Lower lobe of right lung (tissue), 2 donors: ENCODE measurements around the gene HOXB3. TPM values are rescaled to one million over a fixed set of nuclear protein-coding genes. Genes with fewer than 3 reads are reported as not detected.

Experiments
- ATAC-seq, 2 donors: fragments of 200-7000 bp; cut with Tn5 transposase; one replicate each; pipeline ENCODE4 v1.9.1; 2020 to 2022; ENCODE audit warnings: mild to moderate bottlenecking in 2 of 2, moderate library complexity in 2 of 2
- DNase-seq: peaks from one replicate; pipeline ENCODE4 v3.0.0-alpha.2; 2020
- H3K27ac ChIP-seq: fragments of 200-600 bp; one replicate; pipeline ENCODE4 v1.8.0; 2022
- H3K27me3 ChIP-seq: fragments of 200-600 bp; one replicate; pipeline ENCODE4 v1.8.0; 2022; ENCODE audit warnings: low read depth
- H3K36me3 ChIP-seq: fragments of 200-600 bp; one replicate; pipeline ENCODE4 v1.8.0; 2022; ENCODE audit warnings: mild to moderate bottlenecking
- H3K4me1 ChIP-seq: fragments of 200-600 bp; one replicate; pipeline ENCODE4 v1.8.0; 2022
- H3K4me3 ChIP-seq: fragments of 200-600 bp; one replicate; pipeline ENCODE4 v1.8.0; 2022; ENCODE audit warnings: mild to moderate bottlenecking
- H3K9me3 ChIP-seq: fragments of 200-600 bp; one replicate; pipeline ENCODE4 v1.8.0; 2022
- CTCF ChIP-seq: fragments of 200-600 bp; IDR thresholded peaks from one replicate; pipeline ENCODE4 v1.8.0; 2022; ENCODE audit warnings: antibody characterized with exemption, mild to moderate bottlenecking
- intact Hi-C: fragments of 100-400 bp; cut with DNase I; formaldehyde crosslinking; loops from one replicate; pipeline ENCODE4 v1.11.0; 2022
- total RNA-seq: library from RNA; stranded (reverse); fragmentation: NEBNext Ultra II Directional; extraction: Animal tissue kit (Norgen Biotek cat#: 25700); gene quantifications from one replicate; pipeline ENCODE4 v1.2.1, GENCODE V29; 2021
- donor health status: DM: no; HTN: yes; CAD: no; lungs with severe emphysema.

Gene HOXB3
- total RNA-seq, 1 donor from 2014 or later = 11.3 TPM

GRCh38 chr17:48626245-48627117, 36.4 kb upstream of the HOXB3 start, which contains the start of gene HOXB9:
Gene HOXB9 (minus strand): TSS chr17:48626358. CDS start chr17:48626269, 89 bp downstream.
- Histone ChIP-seq H3K27ac (no peak within 1 kb of the TSS), H3K4me3 (peak within 1 kb of the TSS; percentile 43), H3K4me1 (peaks cover 26% of the 10 kb centered on the region), H3K36me3 (no peaks in the 10 kb centered on the region), H3K9me3 (no peaks in the 10 kb centered on the region), H3K27me3 (peaks cover 100% of the 10 kb centered on the region)
- no peak for TF ChIP-seq CTCF
- no peak for DNase-seq
- intact Hi-C loops = no loop called here
- peak in 1 of 2 donors; percentile 35 for ATAC-seq

- intact Hi-C loops = no loop called here
- Histone ChIP-seq H3K27ac (no peak overlapping the region), H3K4me3 (peak overlapping the region; percentile 43), H3K4me1 (peaks cover 26% of the 10 kb centered on the region), H3K27me3 (peaks cover 100% of the 10 kb centered on the region), H3K9me3 (no peaks in the 10 kb centered on the region), H3K36me3 (no peaks in the 10 kb centered on the region)
- TF ChIP-seq CTCF = no peak
- DNase-seq (no peak), ATAC-seq (peak; percentile 76 to 77)
Observed at GRCh38 chr17:48625495-48626244, 35.6 kb upstream of the HOXB3 start.

GRCh38 chr17:48624544-48625494, 34.8 kb upstream of the HOXB3 start:
- ATAC-seq (peak; percentile 26 to 49), DNase-seq (no peak)
- Histone ChIP-seq H3K27ac (no peak overlapping the region), H3K36me3 (no peaks in the 10 kb centered on the region), H3K4me1 (peaks cover 26% of the 10 kb centered on the region), H3K27me3 (peaks cover 100% of the 10 kb centered on the region), H3K4me3 (peak overlapping the region; percentile 43), H3K9me3 (no peaks in the 10 kb centered on the region)
- intact Hi-C loops = no loop called here
- TF ChIP-seq CTCF = no peak

- H3K4me1 ChIP-seq = peaks cover 26% of the 10 kb centered on the region
- no peak overlapping the region for H3K27ac ChIP-seq
- no peak overlapping the region for H3K4me3 ChIP-seq
- peaks cover 100% of the 10 kb centered on the region for H3K27me3 ChIP-seq
- no peak for TF ChIP-seq CTCF
- DNase-seq (no peak), ATAC-seq (no peak)
- intact Hi-C loops = no loop called here
- no peaks in the 10 kb centered on the region for H3K9me3 ChIP-seq
- H3K36me3 ChIP-seq = no peaks in the 10 kb centered on the region
Observed at GRCh38 chr17:48624118-48624517, 34.1 kb upstream of the HOXB3 start.

GRCh38 chr17:48623583-48623982, 33.5 kb upstream of the HOXB3 start:
- Histone ChIP-seq H3K27ac (no peak overlapping the region), H3K4me3 (no peak overlapping the region), H3K27me3 (peaks cover 99% of the 10 kb centered on the region), H3K4me1 (peaks cover 26% of the 10 kb centered on the region), H3K9me3 (no peaks in the 10 kb centered on the region), H3K36me3 (no peaks in the 10 kb centered on the region)
- ATAC-seq = no peak
- intact Hi-C loops = no loop called here
- no peak for TF ChIP-seq CTCF
- no peak for DNase-seq
